IPS-20b (cell line): Measurements from ENCODE around the gene NDUFS4.

ENCODE experiments used
- H3K27ac ChIP-seq: one replicate; pipeline ENCODE4 v1.5.1; 2013; ENCODE audit warnings: low read length
- H3K27me3 ChIP-seq: 2 replicates; pipeline ENCODE4 v1.6.1; 2013; ENCODE audit warnings: mild to moderate bottlenecking, low read length, inconsistent platforms; ENCODE audit not compliant: insufficient read depth
- H3K36me3 ChIP-seq: 2 replicates; pipeline ENCODE4 v1.6.1; 2013; ENCODE audit warnings: low read depth, mild to moderate bottlenecking, inconsistent platforms, low read length, moderate library complexity; ENCODE audit not compliant: insufficient read depth
- H3K4me1 ChIP-seq: 2 replicates; pipeline ENCODE4 v1.6.1; 2013; ENCODE audit warnings: mild to moderate bottlenecking, control low read depth, inconsistent platforms, low read length, moderate library complexity; ENCODE audit not compliant: insufficient read depth
- H3K4me3 ChIP-seq: 2 replicates; pipeline ENCODE4 v1.5.1; 2013; ENCODE audit warnings: mild to moderate bottlenecking, low read length, inconsistent platforms
- H3K9ac ChIP-seq: 2 replicates; pipeline ENCODE4 v1.6.1; 2013; ENCODE audit warnings: low read depth, mild to moderate bottlenecking, inconsistent platforms, low read length, moderate library complexity
- H3K9me3 ChIP-seq: 2 replicates; pipeline ENCODE4 v1.6.1; 2013; ENCODE audit warnings: mild to moderate bottlenecking, low read depth, low read length, inconsistent platforms; ENCODE audit not compliant: insufficient read depth

The NDUFS4 gene

GRCh38 chr5:53714667-53715010 lies 154.2 kb downstream of the NDUFS4 start:
- H3K9ac ChIP-seq: no peak overlapping the region
- H3K27ac ChIP-seq: no peak overlapping the region
- no peaks in the 10 kb centered on the region for H3K27me3 ChIP-seq
- no peaks in the 10 kb centered on the region for H3K36me3 ChIP-seq
- H3K4me3 ChIP-seq: no peak overlapping the region
- no peaks in the 10 kb centered on the region for H3K4me1 ChIP-seq
- peaks cover 9% of the 10 kb centered on the region; the same call in 1 of the 2 replicates for H3K9me3 ChIP-seq

- Histone ChIP-seq H3K27me3 (no peaks in the 10 kb centered on the region), H3K9ac (no peak overlapping the region), H3K4me1 (no peaks in the 10 kb centered on the region), H3K27ac (no peak overlapping the region), H3K9me3 (no peaks in the 10 kb centered on the region), H3K36me3 (no peaks in the 10 kb centered on the region), H3K4me3 (no peak overlapping the region)
Observed at GRCh38 chr5:53726121-53726520, 165.7 kb downstream of the NDUFS4 start.

GRCh38 chr5:53730943-53731342 lies 170.5 kb downstream of the NDUFS4 start:
- no peak overlapping the region for H3K27ac ChIP-seq
- no peaks in the 10 kb centered on the region for H3K36me3 ChIP-seq
- H3K9ac ChIP-seq: no peak overlapping the region
- no peaks in the 10 kb centered on the region for H3K9me3 ChIP-seq
- no peak overlapping the region for H3K4me3 ChIP-seq
- H3K4me1 ChIP-seq: no peaks in the 10 kb centered on the region
- H3K27me3 ChIP-seq: no peaks in the 10 kb centered on the region
